OCI-LY3 (cell line): Measurements from ENCODE around the gene HOXB3.

Experiments
- H2AFZ ChIP-seq: fragments of 200-600, 300-600 bp; shearing (Covaris generic); 2 replicates; pipeline ENCODE4 v1.6.0; 2014; ENCODE audit warnings: antibody characterized with exemption, low read depth, low read length
- H3K27ac ChIP-seq: fragments of 200-600, 300-600 bp; sonication (generic); 2 replicates; pipeline ENCODE4 v1.5.1; 2014; ENCODE audit warnings: mild to moderate bottlenecking, low read length, moderate library complexity, mixed read lengths
- H3K27me3 ChIP-seq: fragments of 200-600, 300-600 bp; sonication (generic); 2 replicates; pipeline ENCODE4 v1.6.1; 2014; ENCODE audit warnings: low read depth, low read length, mixed read lengths
- H3K36me3 ChIP-seq: fragments of 200-600, 300-600 bp; sonication (generic); replicated peaks from 2 replicates; pipeline ENCODE3; 2014; ENCODE audit warnings: low read depth, low read length, mixed read lengths
- H3K4me1 ChIP-seq: fragments of 300-600, 200-600 bp; sonication (generic); 2 replicates; pipeline ENCODE4 v1.6.1; 2014; ENCODE audit warnings: low read length, mixed read lengths
- H3K4me2 ChIP-seq: fragments of 200-600, 300-600 bp; sonication (generic); 2 replicates; pipeline ENCODE4 v1.6.1; 2014; ENCODE audit warnings: low read length, mixed read lengths
- H3K4me3 ChIP-seq: fragments of 300-600, 200-600 bp; sonication (generic); 2 replicates; pipeline ENCODE4 v1.5.1; 2014; ENCODE audit warnings: antibody characterized with exemption, mild to moderate bottlenecking, low read length, moderate library complexity
- H3K79me2 ChIP-seq: fragments of 300-600, 200-600 bp; shearing (Covaris generic); 2 replicates; pipeline ENCODE4 v1.6.1; 2014; ENCODE audit warnings: mild to moderate bottlenecking, low read length, mixed read lengths
- H3K9ac ChIP-seq: fragments of 300-600, 200-600 bp; shearing (Covaris generic); 2 replicates; pipeline ENCODE4 v1.6.0; 2014; ENCODE audit warnings: mild to moderate bottlenecking, low read length, moderate library complexity
- H3K9me3 ChIP-seq: fragments of 200-600, 300-600 bp; shearing (Covaris generic); 2 replicates; pipeline ENCODE4 v1.6.1; 2014; ENCODE audit warnings: low read length, mixed read lengths; ENCODE audit not compliant: insufficient read depth
- H4K20me1 ChIP-seq: fragments of 200-600, 300-600 bp; sonication (generic); 2 replicates; pipeline ENCODE4 v1.6.1; 2016; ENCODE audit warnings: low read length, mixed read lengths; ENCODE audit not compliant: insufficient read depth
- EZH2phosphoT487 ChIP-seq: fragments of 200-600 bp; shearing (Covaris generic); IDR thresholded peaks from 2 replicates; pipeline ENCODE4 v1.6.1; 2018; ENCODE audit warnings: antibody characterized with exemption, mixed run types, low read depth
- TF ChIP-seq, protein P1 (sequence below): fragments of 200-600, 300-600 bp; sonication (generic); IDR thresholded peaks from 2 replicates; pipeline ENCODE4 v1.5.1; 2014; ENCODE audit warnings: antibody characterized with exemption, low read length, low read depth

HOXB3 gene

DNA sequence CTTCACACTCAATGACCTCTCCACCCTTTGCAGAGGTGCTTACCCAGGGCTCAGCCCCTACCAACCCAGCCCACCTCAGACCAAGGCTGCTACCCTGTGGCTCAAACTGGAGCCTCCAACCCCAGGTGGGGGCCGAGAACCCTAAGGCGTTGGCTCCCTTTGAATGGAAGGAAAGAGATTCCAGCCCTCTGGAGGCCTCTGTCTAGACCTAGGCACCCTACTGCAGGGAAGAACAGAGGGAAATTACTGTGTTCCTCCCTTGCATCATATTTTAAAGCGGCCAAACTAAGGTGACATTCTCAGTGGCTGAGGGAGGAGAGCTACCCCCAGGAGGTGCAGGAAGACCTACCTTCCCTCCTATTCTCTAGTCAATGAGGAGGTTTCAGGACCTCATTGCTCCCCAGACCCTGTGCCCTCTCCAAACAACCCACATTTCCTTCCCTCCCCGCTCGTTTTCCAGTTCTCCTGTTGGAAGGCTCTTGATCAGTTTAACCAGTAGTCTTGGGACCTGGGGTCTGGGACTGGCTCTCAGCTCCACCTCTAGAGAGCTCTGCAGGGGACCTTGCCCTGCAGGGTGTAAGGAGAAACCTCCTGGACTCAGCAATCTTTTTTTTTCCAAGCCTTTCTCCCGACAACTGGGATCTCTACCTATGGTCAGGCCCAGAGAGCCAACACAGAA, 30.6 kb upstream of the HOXB3 start:
- TF ChIP-seq, protein P1, sequence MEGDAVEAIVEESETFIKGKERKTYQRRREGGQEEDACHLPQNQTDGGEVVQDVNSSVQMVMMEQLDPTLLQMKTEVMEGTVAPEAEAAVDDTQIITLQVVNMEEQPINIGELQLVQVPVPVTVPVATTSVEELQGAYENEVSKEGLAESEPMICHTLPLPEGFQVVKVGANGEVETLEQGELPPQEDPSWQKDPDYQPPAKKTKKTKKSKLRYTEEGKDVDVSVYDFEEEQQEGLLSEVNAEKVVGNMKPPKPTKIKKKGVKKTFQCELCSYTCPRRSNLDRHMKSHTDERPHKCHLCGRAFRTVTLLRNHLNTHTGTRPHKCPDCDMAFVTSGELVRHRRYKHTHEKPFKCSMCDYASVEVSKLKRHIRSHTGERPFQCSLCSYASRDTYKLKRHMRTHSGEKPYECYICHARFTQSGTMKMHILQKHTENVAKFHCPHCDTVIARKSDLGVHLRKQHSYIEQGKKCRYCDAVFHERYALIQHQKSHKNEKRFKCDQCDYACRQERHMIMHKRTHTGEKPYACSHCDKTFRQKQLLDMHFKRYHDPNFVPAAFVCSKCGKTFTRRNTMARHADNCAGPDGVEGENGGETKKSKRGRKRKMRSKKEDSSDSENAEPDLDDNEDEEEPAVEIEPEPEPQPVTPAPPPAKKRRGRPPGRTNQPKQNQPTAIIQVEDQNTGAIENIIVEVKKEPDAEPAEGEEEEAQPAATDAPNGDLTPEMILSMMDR: no peak
- no peak for TF ChIP-seq EZH2phosphoT487
- H3K4me3 ChIP-seq: no peak overlapping the region
- H3K9me3 ChIP-seq: no peaks in the 10 kb centered on the region
- no peaks in the 10 kb centered on the region for H3K79me2 ChIP-seq
- H4K20me1 ChIP-seq: no peaks in the 10 kb centered on the region
- peaks cover 7% of the 10 kb centered on the region for H3K4me1 ChIP-seq
- H3K27me3 ChIP-seq: peaks cover 65% of the 10 kb centered on the region
- no peak overlapping the region for H3K9ac ChIP-seq
- no peak overlapping the region for H2AFZ ChIP-seq
- no peak overlapping the region for H3K27ac ChIP-seq
- no peaks in the 10 kb centered on the region for H3K36me3 ChIP-seq
- H3K4me2 ChIP-seq: no peak overlapping the region

DNA sequence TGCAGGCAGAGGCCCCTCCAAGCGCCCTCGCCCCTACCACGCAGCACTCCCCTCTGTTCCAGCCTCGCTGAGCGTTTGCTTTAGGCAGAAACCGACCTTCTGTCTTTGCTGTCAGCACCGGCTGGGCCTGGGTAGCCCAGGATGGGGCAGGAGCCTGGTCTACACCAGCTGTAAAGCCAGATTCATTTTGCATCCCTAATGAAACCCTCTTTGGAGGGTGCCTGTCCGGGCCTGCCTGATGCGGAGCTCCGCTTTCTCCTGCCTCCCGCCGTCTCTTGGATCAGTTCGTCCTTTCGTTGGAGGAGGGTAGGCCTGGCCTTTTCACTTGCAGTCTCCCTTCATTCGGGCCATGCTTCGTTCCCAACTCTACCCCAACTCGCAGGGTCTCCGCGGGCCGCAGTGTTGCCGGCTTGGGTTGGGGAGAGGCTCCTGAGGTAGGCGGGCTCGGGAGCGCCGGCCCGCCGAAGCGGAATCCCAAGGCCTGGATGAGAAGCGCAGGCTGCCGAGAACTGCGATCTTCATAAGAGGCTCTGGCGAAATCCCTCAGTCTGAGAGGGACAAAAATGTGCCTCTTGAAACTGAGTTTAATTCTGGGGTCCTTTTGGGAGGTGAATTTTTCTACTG, 29.9 kb upstream of the HOXB3 start:
- Histone ChIP-seq H3K4me3 (no peak overlapping the region), H3K27me3 (peaks cover 64% of the 10 kb centered on the region), H3K36me3 (no peaks in the 10 kb centered on the region), H3K4me2 (no peak overlapping the region), H3K27ac (no peak overlapping the region), H2AFZ (no peak overlapping the region), H3K9me3 (no peaks in the 10 kb centered on the region), H3K4me1 (peaks cover 7% of the 10 kb centered on the region), H3K9ac (no peak overlapping the region), H4K20me1 (no peaks in the 10 kb centered on the region), H3K79me2 (no peaks in the 10 kb centered on the region)
- TF ChIP-seq, protein P1: no peak
- TF ChIP-seq EZH2phosphoT487: no peak

DNA sequence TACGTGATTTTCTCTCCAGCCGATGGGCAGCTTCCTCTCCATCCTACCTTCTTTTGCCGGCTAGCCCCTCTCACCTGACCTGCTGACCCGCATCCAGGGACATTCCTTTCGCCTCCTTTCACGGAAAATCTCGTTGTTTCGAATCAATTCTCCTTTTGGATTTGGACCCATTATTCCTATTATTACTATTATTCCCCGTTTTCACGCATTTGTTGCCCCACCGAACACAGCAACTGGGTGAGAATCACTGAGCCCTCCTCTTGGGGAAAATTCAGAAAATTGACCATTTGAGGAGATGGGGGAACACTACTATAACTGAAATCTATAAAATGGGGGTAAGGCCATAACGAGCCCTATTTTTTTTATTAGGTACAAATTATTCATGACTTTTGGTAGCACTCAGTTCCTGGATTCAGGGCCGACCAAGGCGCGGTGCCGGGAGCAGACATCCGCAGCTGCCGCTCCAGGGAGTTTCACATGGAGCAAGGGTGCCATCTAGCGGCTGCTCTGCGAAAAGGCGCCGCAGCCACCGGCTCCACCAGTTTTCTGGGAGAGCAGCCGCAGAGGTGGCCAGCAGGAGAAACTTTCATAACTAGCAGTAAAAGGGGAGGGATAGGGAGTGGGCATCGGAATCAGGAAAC, 28.3 kb upstream of the HOXB3 start:
- Histone ChIP-seq H3K4me1 (peaks cover 7% of the 10 kb centered on the region), H3K9ac (peak overlapping the region; percentile 40), H3K79me2 (no peaks in the 10 kb centered on the region), H3K27me3 (peaks cover 53% of the 10 kb centered on the region), H3K4me2 (peak overlapping the region; percentile 70), H3K36me3 (no peaks in the 10 kb centered on the region), H3K9me3 (no peaks in the 10 kb centered on the region), H4K20me1 (no peaks in the 10 kb centered on the region), H3K4me3 (peak overlapping the region; percentile 72), H3K27ac (no peak overlapping the region), H2AFZ (peak overlapping the region; percentile 56; the same call in 1 of the 2 replicates)
- TF ChIP-seq, protein P1: peak; percentile 91
- TF ChIP-seq EZH2phosphoT487: no peak

DNA sequence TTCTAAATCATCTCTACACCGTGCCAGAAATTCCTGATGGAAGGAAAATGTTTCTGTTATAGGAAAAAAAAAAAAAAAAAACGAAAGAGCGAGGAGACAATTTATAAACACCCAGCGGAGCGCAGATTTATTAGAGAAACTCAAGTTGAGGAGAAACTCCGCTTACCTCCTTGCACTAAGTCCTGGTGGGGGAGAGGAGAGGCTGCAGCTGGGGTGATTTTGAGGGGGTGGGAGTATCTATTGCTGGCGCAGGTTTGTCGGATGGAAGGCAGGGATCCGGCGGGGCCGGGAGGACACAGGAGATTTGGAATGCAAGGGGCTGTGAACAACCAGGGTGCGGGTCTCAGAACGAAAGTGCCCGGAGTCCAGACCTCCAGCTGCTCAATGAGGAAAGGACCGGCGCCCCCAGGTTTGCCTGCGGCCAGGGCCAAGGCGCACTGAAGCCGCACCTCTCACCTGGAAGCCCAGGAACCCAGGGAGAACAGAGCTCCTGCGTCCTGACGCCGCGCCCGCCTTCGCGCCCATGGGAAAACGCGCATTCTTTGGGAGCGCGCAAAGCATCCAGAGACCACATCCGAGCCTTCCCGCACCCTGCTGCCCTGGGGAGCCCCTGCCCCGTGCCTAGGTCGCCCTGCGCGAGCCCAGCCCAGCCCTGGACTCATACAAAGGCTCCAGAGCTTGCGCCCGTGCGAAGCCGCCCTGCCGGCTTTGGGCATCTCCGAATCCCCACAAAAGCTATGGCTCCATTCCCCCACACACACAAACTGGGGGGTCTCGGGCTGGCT, 27.6 kb upstream of the HOXB3 start:
- H3K79me2 ChIP-seq: no peaks in the 10 kb centered on the region
- TF ChIP-seq, protein P1: no peak
- no peak for TF ChIP-seq EZH2phosphoT487
- peaks cover 7% of the 10 kb centered on the region for H3K4me1 ChIP-seq
- H3K4me3 ChIP-seq: no peak overlapping the region
- peak overlapping the region; percentile 70 for H3K4me2 ChIP-seq
- H4K20me1 ChIP-seq: no peaks in the 10 kb centered on the region
- peaks cover 47% of the 10 kb centered on the region for H3K27me3 ChIP-seq
- no peak overlapping the region for H2AFZ ChIP-seq
- no peaks in the 10 kb centered on the region for H3K9me3 ChIP-seq
- H3K36me3 ChIP-seq: no peaks in the 10 kb centered on the region
- no peak overlapping the region for H3K9ac ChIP-seq
- no peak overlapping the region for H3K27ac ChIP-seq
